Activated T-cell treated with anti-CD3 and anti-CD28 coated beads for 48 hours (primary cell): Measurements from ENCODE around the gene LGR4.
"Not testable (repeated sequence)": the region's sequence is repeated elsewhere in the genome, so short reads cannot be mapped to it uniquely, and the experiment has no call there.

Experiments used
- DNase-seq: peaks from one replicate; pipeline ENCODE4 v3.0.0-alpha.2; 2020; ENCODE audit warnings: low read depth

Gene LGR4

GRCh38 chr11:27347359-27348339 lies 124.9 kb downstream of the LGR4 start:
- no peak for DNase-seq

GRCh38 chr11:27339941-27340340 lies 132.6 kb downstream of the LGR4 start:
- DNase-seq = no peak

GRCh38 chr11:27334764-27335163 lies 137.8 kb downstream of the LGR4 start:
- not testable (repeated sequence) for DNase-seq

GRCh38 chr11:27331981-27332380 lies 140.6 kb downstream of the LGR4 start:
- DNase-seq = no peak

DNA sequence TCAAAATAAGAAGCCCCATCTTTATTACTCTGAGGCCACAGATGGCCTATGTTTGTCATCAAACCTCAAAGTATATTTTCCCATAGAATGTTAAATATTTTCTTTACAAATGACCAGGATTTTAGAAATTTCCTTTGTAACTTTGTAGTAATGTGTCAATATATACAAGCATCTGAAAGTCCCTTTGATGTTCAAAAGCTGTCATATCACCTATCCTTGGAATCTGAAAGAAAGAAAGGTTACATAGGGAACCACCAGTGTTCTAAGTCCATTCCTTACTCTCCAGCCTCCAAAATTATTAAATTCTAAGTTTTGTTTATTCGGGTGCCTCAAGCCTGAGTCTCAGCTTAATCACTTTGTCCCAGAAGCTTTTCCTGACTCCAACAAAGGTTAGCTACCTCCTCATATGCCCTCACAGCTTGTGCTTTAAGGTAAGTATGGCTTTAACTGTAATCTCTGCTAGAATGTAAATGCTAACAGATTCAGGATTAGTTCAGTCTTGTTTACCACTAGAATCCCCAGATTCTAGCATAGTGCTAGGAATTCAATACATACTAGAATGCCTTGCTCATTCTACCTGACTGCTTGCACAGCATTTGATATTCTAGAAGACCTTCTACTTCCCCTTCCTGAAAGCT lies 141.8 kb downstream of the LGR4 start:
- no peak for DNase-seq

DNA sequence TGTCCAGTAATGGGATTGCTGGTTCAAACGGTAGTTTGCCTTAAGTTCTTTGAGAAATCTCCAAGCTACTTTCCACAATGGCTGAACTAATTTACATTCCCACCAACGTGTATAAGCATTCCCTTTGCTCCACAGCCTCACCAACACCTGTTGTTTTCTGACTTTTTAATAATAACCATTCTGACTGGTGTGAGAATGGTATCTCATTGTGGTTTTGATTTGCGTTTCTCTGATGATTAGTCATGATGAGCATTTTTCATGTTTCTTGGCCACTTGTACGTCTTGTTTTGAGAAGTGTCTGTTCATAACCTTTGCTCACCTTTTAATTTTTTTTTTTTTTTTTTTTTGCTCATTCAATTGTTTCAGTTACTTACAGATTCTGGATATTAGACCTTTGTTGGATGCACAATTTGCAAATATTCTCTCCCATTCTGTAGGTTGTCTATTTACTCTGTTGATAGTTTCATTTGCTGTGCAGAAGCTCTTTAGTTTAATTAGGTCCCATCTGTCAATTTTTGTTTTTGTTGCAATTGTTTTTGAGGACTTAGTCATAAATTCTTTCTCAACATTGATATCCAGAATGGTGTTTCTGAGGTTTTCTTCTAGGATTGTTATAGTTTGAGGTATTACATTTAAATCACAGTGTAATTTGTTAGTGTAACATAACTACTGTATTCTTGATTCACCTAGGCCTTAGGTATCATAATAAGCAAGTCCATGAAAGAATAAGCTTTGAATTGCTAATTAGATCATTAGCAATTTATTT lies 142.5 kb downstream of the LGR4 start:
- no peak for DNase-seq

DNA sequence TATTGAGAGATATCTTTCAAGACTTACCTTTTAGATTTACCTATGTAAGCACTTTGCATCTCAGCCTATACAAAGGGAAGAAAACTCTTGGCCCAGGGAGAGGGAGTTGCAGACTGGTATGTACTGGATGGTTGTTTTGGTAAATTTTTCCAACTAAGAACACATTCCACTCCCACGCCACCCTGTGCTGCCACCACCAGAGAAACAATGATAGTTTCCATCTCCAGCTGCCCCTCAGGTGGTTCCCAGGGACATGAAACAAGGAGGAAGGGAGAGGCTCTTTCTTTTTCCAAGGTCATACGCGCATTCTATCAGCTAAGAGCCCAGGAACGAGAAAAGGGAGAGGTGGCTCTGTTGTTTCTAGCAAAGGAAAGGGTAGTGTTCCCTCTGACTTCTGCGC lies 144.0 kb downstream of the LGR4 start:
- no peak for DNase-seq

DNA sequence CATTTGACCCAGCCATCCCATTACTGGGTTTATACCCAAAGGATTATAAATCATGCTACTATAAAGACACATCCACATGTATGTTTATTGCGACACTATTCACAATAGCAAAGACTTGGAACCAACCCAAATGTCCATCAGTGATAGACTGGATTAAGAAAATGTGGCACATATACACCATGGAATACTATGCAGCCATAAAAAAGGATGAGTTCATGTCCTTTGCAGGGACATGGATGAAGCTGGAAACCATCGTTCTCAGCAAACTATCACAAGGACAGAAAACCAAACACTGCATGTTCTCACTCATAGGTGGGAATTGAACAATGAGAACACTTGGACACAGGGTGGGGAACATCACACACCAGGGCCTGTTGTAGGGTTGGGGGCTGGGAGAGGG lies 145.5 kb downstream of the LGR4 start:
- not testable (repeated sequence) for DNase-seq

GRCh38 chr11:27322196-27322595 lies 150.4 kb downstream of the LGR4 start:
- not testable (repeated sequence) for DNase-seq

DNA sequence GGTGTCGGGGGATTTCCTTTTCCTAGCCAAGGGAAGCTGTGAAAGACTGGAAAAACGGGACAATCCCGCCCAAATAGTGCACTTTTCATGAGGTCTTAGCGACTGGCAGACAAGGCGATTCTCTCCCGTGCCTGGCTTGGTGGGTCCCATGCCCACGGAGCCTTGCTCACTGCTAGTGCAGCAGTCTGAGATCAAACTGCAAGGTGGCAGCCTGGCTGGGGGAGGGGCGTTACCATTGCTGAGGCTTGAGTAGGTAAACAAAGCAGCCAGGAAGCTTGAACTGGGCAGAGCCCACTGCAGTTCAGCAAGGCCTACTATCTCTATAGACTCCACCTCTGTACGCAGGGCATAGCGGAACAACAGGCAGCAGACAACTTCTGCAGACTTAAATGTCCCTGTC lies 151.2 kb downstream of the LGR4 start:
- DNase-seq = not testable (repeated sequence)

DNA sequence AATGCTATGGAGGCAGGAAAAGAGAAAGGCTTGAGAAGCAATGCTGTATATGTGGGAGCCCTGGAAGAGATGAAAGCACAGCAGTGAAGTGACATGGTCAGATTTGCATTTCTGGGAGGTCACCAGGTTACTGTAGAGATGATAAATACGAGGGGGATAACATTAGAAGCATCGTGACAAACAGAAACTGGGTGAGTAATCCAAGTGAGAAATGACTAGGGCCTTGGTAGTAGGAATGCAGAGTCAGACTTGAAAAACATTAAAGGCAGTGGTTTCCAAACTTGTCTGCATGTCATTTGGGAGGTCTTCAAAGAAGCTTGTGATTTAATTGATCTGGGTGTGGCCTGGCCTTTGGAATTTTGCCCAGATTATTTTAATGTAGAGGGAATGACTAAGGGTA lies 153.5 kb downstream of the LGR4 start:
- DNase-seq = no peak

- no peak for DNase-seq
Observed at GRCh38 chr11:27317751-27318150, 154.8 kb downstream of the LGR4 start.
